22Rv1 (cell line): ENCODE results near the gene FOSL1.

ENCODE experiments used
- CTCF ChIP-seq: fragments of 450-650 bp; IDR thresholded peaks from 2 replicates; pipeline ENCODE4 v1.5.1; 2017; ENCODE audit warnings: mild to moderate bottlenecking
- ZFX ChIP-seq: fragments of 450-650 bp; IDR thresholded peaks from 2 replicates; pipeline ENCODE4 v1.6.1; 2017; ENCODE audit warnings: antibody characterized with exemption, borderline replicate concordance

GRCh38 chr11:65922565-65922964, 22.4 kb upstream of the FOSL1 start:
- TF ChIP-seq CTCF (no peak), ZFX (no peak)
